HepG2 (cell line): Measurements from ENCODE around the gene KCNB1.

Experiments
- BATF2 ChIP-seq: sonication (generic); formaldehyde crosslinking; IDR thresholded peaks from 2 replicates; pipeline ENCODE4 v1.8.0; 2022; ENCODE audit warnings: mild to moderate bottlenecking, missing genetic modification reagents, moderate library complexity
- CTCF ChIP-seq: sonication (generic); formaldehyde crosslinking; IDR thresholded peaks from 2 replicates; pipeline ENCODE4 v1.5.0; 2020; ENCODE audit warnings: mild to moderate bottlenecking, missing genetic modification reagents, moderate library complexity
- HCFC1 ChIP-seq: fragments of 150-350 bp; IDR thresholded peaks from 2 replicates; pipeline ENCODE4 v1.6.1; 2014; ENCODE audit warnings: low read depth, low read length
- PBX3 ChIP-seq: sonication (generic); formaldehyde crosslinking; IDR thresholded peaks from 2 replicates; pipeline ENCODE4 v1.8.1; 2023; ENCODE audit warnings: missing genetic modification reagents, inconsistent platforms, borderline replicate concordance
- RFX3 ChIP-seq: IDR thresholded peaks from 2 replicates; pipeline ENCODE4 v1.6.1; 2016; ENCODE audit warnings: missing biosample characterization, missing genetic modification reagents
- RFX5 ChIP-seq: IDR thresholded peaks from 2 replicates; pipeline ENCODE4 v1.6.1; 2011; ENCODE audit warnings: low read depth, low read length, improper control_type of control experiment
- SRSF9 ChIP-seq: fragments of 200-400 bp; formaldehyde crosslinking; IDR thresholded peaks from 2 replicates; pipeline ENCODE4 v1.6.1; 2018; ENCODE audit warnings: borderline replicate concordance, mild to moderate bottlenecking, low read depth, low read length; ENCODE audit not compliant: insufficient read depth, poor library complexity, severe bottlenecking
- USF2 ChIP-seq, 2 experiments: sonication (generic) in 1 of 2; formaldehyde crosslinking in 1 of 2; IDR thresholded peaks; 2 replicates each; pipeline versions ENCODE4 v1.5.1 to v1.6.1; 2011 to 2020; ENCODE audit warnings: borderline replicate concordance in 1 of 2, low read depth in 1 of 2, low read length in 1 of 2, mild to moderate bottlenecking in 1 of 2, missing genetic modification reagents in 1 of 2, moderate library complexity in 1 of 2
- ZHX1 ChIP-seq: sonication (generic); formaldehyde crosslinking; IDR thresholded peaks from 2 replicates; pipeline ENCODE4 v1.8.1; 2022; ENCODE audit warnings: low read depth, mild to moderate bottlenecking, missing genetic modification reagents
- ZNF574 ChIP-seq: sonication (generic); formaldehyde crosslinking; IDR thresholded peaks from 2 replicates; pipeline ENCODE4 v1.4.0; 2020; ENCODE audit warnings: missing genetic modification reagents
- ZNF670 ChIP-seq: sonication (generic); formaldehyde crosslinking; IDR thresholded peaks from 2 replicates; pipeline ENCODE4 v1.8.0; 2022; ENCODE audit warnings: mild to moderate bottlenecking, missing genetic modification reagents, borderline replicate concordance
- ZNF687 ChIP-seq: sonication (generic); formaldehyde crosslinking; IDR thresholded peaks from 2 replicates; pipeline ENCODE4 v1.5.1; 2020; ENCODE audit warnings: mild to moderate bottlenecking, missing genetic modification reagents, moderate library complexity

GRCh38 chr20:49339123-49339522, 143.3 kb downstream of the KCNB1 start:
- TF ChIP-seq ZNF670 (CRISPR knock-in tag) (no peak), HCFC1 (no peak), SRSF9 (no peak), PBX3 (no peak), ZNF574 (CRISPR knock-in tag) (no peak), RFX3 (CRISPR knock-in tag) (no peak), CTCF (CRISPR knock-in tag) (no peak), RFX5 (no peak), ZNF687 (CRISPR knock-in tag) (no peak), BATF2 (CRISPR knock-in tag) (no peak), ZHX1 (no peak), USF2 (IDR thresholded peaks at IDR 0.05; ENCODE audit: low read depth, low read length) (no peak), USF2 (CRISPR knock-in tag; IDR thresholded peaks at IDR 0.05; ENCODE audit: borderline replicate concordance) (no peak)
